GM13976 (cell line): ENCODE data around the gene SPRED2.
"Not testable (repeated sequence)": the region's sequence is repeated elsewhere in the genome, so short reads cannot be mapped to it uniquely, and the experiment has no call there.

Experiments used
- DNase-seq: peaks from one replicate; pipeline ENCODE4 v3.0.0; 2012; ENCODE audit warnings: low spot score
- CTCF ChIP-seq: IDR thresholded peaks from 2 replicates; pipeline ENCODE4 v1.5.1; 2012; ENCODE audit warnings: borderline replicate concordance, mild to moderate bottlenecking; ENCODE audit not compliant: insufficient read depth; ENCODE audit errors: extremely low read depth, missing control alignments, control extremely low read depth
- in situ Hi-C: fragments of 300-500 bp; cut with MboI; formaldehyde crosslinking; loops from one replicate; pipeline ENCODE4 v1.12.0; 2022; ENCODE audit warnings: low sequenced_read_pairs, mixed read lengths, inconsistent platforms; ENCODE audit not compliant: unreplicated experiment

The SPRED2 gene

DNA sequence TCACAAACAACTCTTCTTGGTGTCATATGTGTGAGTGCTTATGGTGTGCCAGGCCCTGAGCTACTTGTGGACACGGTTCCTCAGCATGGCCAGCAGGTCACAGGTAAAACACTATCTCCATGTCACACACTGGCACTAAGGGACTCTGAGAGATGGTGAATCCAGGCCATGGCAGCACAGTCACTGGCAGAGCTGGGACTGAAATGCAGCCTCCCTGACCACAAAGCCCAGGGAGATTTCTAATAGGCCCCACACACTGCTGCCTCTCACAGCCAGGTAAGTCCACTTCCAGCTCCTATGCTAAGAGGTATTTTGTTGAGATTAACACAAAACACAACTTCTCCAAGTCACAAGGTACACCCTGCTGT, 112.7 kb downstream of the SPRED2 start:
- no peak for DNase-seq
- TF ChIP-seq CTCF = no peak
- in situ Hi-C loops = no loop called here

DNA sequence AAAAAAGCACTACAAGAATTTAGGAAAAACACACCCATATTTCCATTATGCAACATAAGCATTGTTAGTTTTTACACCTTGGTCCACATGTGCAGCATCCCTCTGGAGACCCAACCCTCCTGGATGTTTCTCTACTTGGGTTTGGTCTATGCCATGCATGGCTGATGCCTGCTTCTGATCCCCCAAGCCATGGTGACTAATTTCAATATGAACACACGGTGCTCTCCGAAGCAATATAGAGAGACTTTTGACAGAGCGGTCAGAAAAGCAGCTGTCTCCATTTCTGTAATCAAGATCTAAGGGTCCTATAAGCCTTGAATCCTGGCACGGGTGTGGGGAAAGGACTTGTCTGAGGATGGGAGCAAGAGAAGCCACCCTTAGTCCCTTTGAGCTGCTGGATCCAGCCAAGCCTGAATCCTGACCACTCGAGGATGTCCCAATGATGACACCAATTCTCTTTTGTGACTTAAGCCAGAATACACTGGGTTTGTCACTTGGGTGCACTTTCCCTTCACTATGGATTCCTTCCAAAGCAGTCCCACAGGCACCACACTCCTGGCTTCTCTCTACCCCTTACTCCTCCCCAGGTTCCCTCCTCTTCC, 113.2 kb downstream of the SPRED2 start:
- in situ Hi-C loops = no loop called here
- DNase-seq = no peak
- TF ChIP-seq CTCF = no peak

DNA sequence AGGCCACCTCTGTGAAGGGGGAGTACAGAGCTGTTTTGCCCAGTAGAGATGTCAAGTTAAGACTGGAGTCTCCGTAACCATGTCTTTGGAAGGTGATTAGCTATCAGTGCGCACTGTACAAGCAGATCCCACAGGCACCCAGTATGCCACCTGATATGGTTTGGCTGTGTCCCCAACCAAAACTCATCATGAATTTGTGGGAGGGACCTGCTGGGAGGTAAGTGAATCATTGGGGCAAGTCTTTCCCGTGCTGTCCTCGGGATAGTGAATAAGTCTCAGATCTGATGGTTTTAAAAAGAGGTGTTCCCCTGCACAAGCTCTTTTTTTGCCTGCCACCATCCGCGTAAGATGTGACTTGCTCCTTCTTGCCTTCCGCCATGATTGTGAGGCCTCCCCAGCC, 114.6 kb downstream of the SPRED2 start:
- TF ChIP-seq CTCF = no peak
- no peak for DNase-seq
- in situ Hi-C loops = no loop called here

- DNase-seq, in situ Hi-C loops: not testable (repeated sequence)
Measured at GRCh38 chr2:65317351-65317750, 115.0 kb downstream of the SPRED2 start.

- no peak for DNase-seq
- in situ Hi-C loops = no loop called here
- TF ChIP-seq CTCF = no peak
Measured at GRCh38 chr2:65316072-65316471, 116.3 kb downstream of the SPRED2 start.

- no peak for DNase-seq
- in situ Hi-C loops = no loop called here
- TF ChIP-seq CTCF = no peak
Measured at GRCh38 chr2:65314801-65315441, 117.5 kb downstream of the SPRED2 start.

DNA sequence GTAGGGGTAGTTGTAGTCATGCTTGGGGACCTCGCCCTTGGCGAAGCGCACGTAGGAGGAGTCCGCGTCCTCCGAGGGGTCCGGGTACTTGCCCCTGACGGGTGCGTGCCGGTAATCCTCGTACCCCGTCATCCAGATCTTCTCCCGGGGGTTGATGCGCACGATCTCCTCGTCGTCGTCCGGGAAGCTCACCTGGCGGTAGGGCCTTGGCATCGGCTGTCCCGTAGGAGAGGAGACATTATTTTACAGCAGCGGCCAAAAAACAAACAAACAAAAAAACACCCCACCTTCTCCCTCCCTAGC, 118.5 kb downstream of the SPRED2 start:
- in situ Hi-C loops = no loop called here
- DNase-seq = no peak
- TF ChIP-seq CTCF = no peak
